Measurements from ENCODE around the gene CITED2.
"Not testable (repeated sequence)": the region's sequence is repeated elsewhere in the genome, so short reads cannot be mapped to it uniquely, and the experiment has no call there.

Gene CITED2

GRCh38 chr6:139374357-139375225 lies at the start of gene CITED2:
Gene CITED2 (minus strand): TSS chr6:139374648. CDS start chr6:139373944, 704 bp downstream.
- H3K27ac ChIP-seq = peak within 1 kb of the TSS; percentile 99
- no peak for TF ChIP-seq ZFX (IDR thresholded peaks at IDR 0.05; ENCODE audit: borderline replicate concordance)
- no peak for TF ChIP-seq CTCF (IDR thresholded peaks at IDR 0.05)

- H3K27ac ChIP-seq = no peak overlapping the region
- TF ChIP-seq ZFX (IDR thresholded peaks at IDR 0.05; ENCODE audit: borderline replicate concordance) (no peak), CTCF (IDR thresholded peaks at IDR 0.05) (no peak)
Measured at GRCh38 chr6:139423037-139423703, 48.7 kb upstream of the CITED2 start.

- TF ChIP-seq ZFX (IDR thresholded peaks at IDR 0.05; ENCODE audit: borderline replicate concordance) (no peak), CTCF (IDR thresholded peaks at IDR 0.05) (no peak)
- no peak overlapping the region for H3K27ac ChIP-seq
Measured at GRCh38 chr6:139422105-139423036, 47.9 kb upstream of the CITED2 start.

GRCh38 chr6:139418481-139419132 lies 44.2 kb upstream of the CITED2 start:
- TF ChIP-seq ZFX (IDR thresholded peaks at IDR 0.05; ENCODE audit: borderline replicate concordance) (no peak), CTCF (IDR thresholded peaks at IDR 0.05) (no peak)

GRCh38 chr6:139416146-139416545 lies 41.7 kb upstream of the CITED2 start:
- no peak for TF ChIP-seq CTCF (IDR thresholded peaks at IDR 0.05)
- no peak for TF ChIP-seq ZFX (IDR thresholded peaks at IDR 0.05; ENCODE audit: borderline replicate concordance)
- no peak overlapping the region for H3K27ac ChIP-seq

More at GRCh38 chr6:139418481-139419132, 44.2 kb upstream of the CITED2 start:
- no peak overlapping the region for H3K27ac ChIP-seq

GRCh38 chr6:139415365-139415764 lies 40.9 kb upstream of the CITED2 start:
- TF ChIP-seq CTCF (IDR thresholded peaks at IDR 0.05) = no peak
- TF ChIP-seq ZFX (IDR thresholded peaks at IDR 0.05; ENCODE audit: borderline replicate concordance) = no peak
- no peak overlapping the region for H3K27ac ChIP-seq

- H3K27ac ChIP-seq = not testable (repeated sequence)
Measured at GRCh38 chr6:139412103-139412502, 37.7 kb upstream of the CITED2 start.
